ENCODE measurements around the gene UGGT1.

UGGT1 gene

GRCh38 chr2:128178650-128179460 lies 87.9 kb downstream of the UGGT1 start:
- ChIA-PET CTCF (interaction anchor here (1.0 to 2.3 kb wide), 6 partner anchors 8 to 61 kb away, joined by 3 to 8 read pairs (median 4); no protein-coding TSS in a partner anchor), POLR2A (no interaction called here)
- peak; percentile 32 for DNase-seq (ENCODE audit: extremely low spot score)
- TF ChIP-seq CTCF (IDR thresholded peaks at IDR 0.05; ENCODE audit: control extremely low read depth, extremely low read depth, low read depth, missing control alignments): peak; percentile 61

DNA sequence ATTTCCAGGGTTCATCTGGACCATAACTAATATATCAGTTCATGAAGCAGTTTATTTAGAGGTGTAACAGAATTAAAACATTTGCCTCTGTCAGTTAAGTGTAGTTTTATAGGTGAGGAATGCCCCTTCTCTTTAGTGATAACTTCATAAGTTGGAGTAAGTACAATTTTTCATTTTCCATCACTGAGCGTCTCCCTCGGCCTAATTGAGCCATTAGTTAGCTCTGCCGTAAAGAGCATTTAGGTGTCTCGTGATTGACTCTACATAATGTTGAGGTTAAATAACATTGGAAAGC lies 88.4 kb downstream of the UGGT1 start:
- POLR2A ChIA-PET: no interaction called here
- no peak for TF ChIP-seq CTCF (IDR thresholded peaks at IDR 0.05; ENCODE audit: control extremely low read depth, extremely low read depth, low read depth, missing control alignments)
- no peak for DNase-seq (ENCODE audit: extremely low spot score)
- CTCF ChIA-PET: interaction anchor here (0.8 to 2.3 kb wide), 7 partner anchors 8 to 225 kb away, joined by 3 to 8 read pairs (median 4); no protein-coding TSS in a partner anchor

DNA sequence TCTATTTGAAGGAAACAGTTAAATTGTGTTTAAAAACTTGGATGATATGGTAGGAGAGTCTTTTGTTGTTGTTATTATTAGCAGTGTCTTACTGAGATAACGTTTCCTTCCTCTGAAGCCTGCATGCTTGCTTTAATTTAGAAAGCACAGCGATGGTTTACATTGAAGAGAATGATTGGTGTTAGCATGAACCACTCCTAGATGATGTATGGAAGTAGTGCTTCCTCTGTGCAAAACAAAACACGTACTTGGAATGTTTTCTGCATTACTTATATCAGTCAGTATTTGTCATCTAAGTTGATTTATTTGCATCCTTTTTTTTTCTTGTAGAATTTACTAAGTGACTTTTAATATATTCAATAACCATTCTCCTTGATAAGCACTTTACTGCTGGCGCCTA lies 89.0 kb downstream of the UGGT1 start:
- no peak for TF ChIP-seq CTCF (IDR thresholded peaks at IDR 0.05; ENCODE audit: control extremely low read depth, extremely low read depth, low read depth, missing control alignments)
- ChIA-PET POLR2A (no interaction called here), CTCF (interaction anchor here (0.8 to 2.3 kb wide), 4 partner anchors 9 to 224 kb away, joined by 3 to 8 read pairs (median 6); no protein-coding TSS in a partner anchor)
- DNase-seq (ENCODE audit: extremely low spot score): no peak

GRCh38 chr2:128185576-128185975 lies 94.6 kb downstream of the UGGT1 start:
- CTCF ChIA-PET: interaction anchor here (1.2 to 2.9 kb wide), 2 partner anchors 15 to 30 kb away, joined by 3 to 7 read pairs; no protein-coding TSS in a partner anchor
- POLR2A ChIA-PET: no interaction called here
- DNase-seq (ENCODE audit: extremely low spot score): no peak
- no peak for TF ChIP-seq CTCF (IDR thresholded peaks at IDR 0.05; ENCODE audit: control extremely low read depth, extremely low read depth, low read depth, missing control alignments)

- CTCF ChIA-PET: interaction anchor here (1.2 kb wide), 1 partner anchor 8 kb away, joined by 4 read pairs; no protein-coding TSS in a partner anchor
- POLR2A ChIA-PET: no interaction called here
- DNase-seq (ENCODE audit: extremely low spot score): no peak
- no peak for TF ChIP-seq CTCF (IDR thresholded peaks at IDR 0.05; ENCODE audit: control extremely low read depth, extremely low read depth, low read depth, missing control alignments)
These were observed 96.1 kb downstream of the UGGT1 start for GRCh38 chr2:128187032-128187654.

DNA sequence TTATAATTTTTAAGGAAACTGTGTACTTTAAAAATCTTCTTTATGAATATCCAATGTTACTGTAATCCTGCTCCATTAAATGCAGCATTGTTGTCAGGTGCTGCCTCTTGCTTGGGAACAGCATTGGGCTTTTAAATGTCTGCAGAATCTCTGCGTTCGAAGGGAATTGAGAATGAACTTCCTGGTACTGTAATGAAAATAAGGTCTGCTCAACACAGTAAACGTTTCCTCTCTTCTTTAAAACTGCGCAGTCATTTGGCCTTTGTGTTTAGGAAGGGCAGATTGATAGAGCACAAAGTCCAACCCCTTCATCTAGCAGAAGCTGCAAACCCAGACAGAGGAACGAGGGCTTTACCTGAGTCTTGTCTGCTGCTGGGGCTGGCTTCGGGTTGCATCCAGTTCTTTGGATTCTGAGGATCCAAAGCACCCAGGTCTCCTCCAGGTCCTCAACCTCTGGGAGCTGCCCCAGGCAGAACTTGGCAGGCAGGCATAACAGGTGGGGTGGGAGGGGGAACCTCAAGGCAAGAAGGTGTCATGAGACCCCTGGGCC lies 104.5 kb downstream of the UGGT1 start:
- no peak for TF ChIP-seq CTCF (IDR thresholded peaks at IDR 0.05; ENCODE audit: control extremely low read depth, extremely low read depth, low read depth, missing control alignments)
- ChIA-PET POLR2A (no interaction called here), CTCF (interaction anchor here (0.7 kb wide), 1 partner anchor 39 kb away, joined by 3 read pairs; no protein-coding TSS in a partner anchor)
- no peak for DNase-seq (ENCODE audit: extremely low spot score)
